GM12872 (cell line): Measurements from ENCODE around the gene MCRS1.

Experiments
- CTCF ChIP-seq: IDR thresholded peaks from 3 replicates; pipeline ENCODE4 v1.5.1; 2011; ENCODE audit warnings: low read depth, mild to moderate bottlenecking, low read length, moderate library complexity; ENCODE audit not compliant: insufficient read depth

Gene MCRS1

GRCh38 chr12:49511410-49511809 is 56.5 kb downstream of the MCRS1 start:
- TF ChIP-seq CTCF, result no peak
